Stimulated activated CD8-positive, alpha-beta memory T cell treated with anti-CD3 and anti-CD28 coated beads, Interleukin-7, amount 100 ng/mL, for 48 hours (primary cell): ENCODE data around the gene GSK3B.
"Not testable (repeated sequence)": the region's sequence is repeated elsewhere in the genome, so short reads cannot be mapped to it uniquely, and the experiment has no call there.

Source experiments
- DNase-seq, 2 donors: peaks; one replicate each; pipeline ENCODE4 v3.0.0-alpha.2; 2020; ENCODE audit warnings: low read depth in 1 of 2; ENCODE audit errors: extremely low read depth in 1 of 2

The GSK3B gene

DNA sequence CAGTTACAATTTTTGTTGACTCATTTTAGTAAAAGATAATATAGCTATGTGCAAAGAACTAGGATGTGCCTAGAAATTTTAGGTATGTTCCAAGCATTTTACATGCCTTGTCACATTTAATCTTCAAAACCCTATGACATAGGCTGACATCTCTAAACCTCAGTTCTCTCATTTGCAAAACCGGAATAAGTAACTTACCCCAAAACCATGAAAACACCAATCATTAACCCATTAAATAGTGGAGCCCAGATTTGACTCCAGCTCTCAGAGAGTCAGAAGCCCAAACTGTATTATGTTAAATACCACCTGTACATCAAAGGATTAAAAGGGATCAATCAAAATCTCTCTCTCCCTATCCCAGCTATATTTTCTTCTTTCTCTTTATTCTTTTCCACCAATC is 36.6 kb downstream of the GSK3B start:
- no peak for DNase-seq

DNA sequence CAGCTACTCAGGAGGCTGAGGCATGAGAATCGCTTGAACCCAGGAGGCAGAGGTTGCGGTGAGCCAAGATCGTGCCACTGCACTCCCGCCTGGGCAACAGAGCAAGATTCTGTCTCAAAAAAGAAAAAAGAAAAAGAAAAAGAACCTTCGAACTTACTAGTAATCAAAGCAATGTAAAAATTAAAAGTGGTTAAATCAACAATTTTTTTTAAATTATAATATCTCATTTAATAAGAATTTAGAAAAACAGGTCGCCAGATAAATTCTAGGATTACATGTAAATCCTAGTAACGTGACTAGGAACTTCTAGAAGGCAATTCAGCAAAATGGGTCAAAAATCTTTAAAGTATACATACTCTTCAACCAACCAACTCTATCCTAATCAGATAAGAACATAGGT is 37.2 kb downstream of the GSK3B start:
- no peak for DNase-seq

DNA sequence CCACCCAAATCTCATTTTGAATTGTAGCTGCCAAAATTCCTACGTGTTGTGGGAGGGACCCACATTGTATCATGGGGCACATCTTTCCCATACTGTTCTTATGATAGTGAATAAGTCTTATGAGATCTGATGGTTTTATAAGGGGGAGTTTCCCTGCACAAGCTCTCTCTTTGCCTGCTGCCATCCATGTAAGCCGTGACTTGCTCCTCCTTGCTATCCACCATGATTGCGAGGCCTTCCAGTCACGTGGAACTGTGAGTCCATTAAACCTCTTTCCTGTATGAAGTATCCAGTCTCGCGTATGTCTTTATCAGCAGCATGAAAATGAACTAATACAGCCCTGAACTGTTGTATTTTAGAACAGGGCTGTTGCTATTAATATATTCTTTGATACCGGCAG is 40.6 kb downstream of the GSK3B start:
- not testable (repeated sequence) for DNase-seq

DNA sequence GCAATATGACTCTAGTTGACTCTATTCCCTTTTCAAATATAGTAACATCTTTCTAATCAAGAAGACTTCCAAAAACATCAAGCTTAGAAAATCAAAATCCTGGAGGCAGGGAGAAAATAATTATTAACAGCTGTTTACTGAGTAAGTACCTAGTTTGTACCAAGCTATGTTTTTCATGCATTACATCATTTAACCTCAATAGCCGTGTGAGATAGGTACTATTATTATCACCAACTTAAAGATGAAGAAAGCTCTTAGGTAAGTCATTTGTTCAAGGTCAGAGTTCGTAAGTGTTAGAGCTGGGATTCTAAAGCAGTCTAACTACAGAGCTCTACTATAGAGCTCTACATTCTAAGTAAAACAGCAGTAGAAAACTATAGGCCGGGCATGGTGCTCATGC is 41.6 kb downstream of the GSK3B start:
- DNase-seq, result no peak

GRCh38 chr3:120052225-120052624 is 42.0 kb downstream of the GSK3B start:
- DNase-seq, result no peak

DNA sequence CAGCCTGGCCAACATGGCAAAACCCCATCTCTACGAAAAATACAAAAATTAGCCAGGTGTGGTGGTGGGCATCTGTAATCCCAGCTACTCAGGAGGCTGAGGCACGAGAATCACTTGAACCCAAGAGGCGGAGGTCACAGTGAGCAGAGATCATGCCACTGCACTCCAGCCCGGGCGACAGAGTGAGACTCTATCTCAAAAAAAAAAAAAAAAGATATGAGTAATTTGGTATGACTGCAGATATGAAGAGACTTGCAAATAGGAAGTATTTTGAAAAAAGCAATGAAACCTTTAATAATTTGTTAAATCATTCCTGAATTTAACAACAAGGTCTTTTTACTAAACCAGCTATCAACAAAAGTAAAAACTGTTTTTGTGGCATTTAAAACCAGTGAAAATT is 42.7 kb downstream of the GSK3B start:
- not testable (repeated sequence) for DNase-seq

GRCh38 chr3:120049881-120050539 is 44.2 kb downstream of the GSK3B start:
- no peak for DNase-seq

- DNase-seq, result no peak
Measured at GRCh38 chr3:120049072-120049471, 45.2 kb downstream of the GSK3B start.

GRCh38 chr3:120048355-120049041 is 45.7 kb downstream of the GSK3B start:
- no peak for DNase-seq

DNA sequence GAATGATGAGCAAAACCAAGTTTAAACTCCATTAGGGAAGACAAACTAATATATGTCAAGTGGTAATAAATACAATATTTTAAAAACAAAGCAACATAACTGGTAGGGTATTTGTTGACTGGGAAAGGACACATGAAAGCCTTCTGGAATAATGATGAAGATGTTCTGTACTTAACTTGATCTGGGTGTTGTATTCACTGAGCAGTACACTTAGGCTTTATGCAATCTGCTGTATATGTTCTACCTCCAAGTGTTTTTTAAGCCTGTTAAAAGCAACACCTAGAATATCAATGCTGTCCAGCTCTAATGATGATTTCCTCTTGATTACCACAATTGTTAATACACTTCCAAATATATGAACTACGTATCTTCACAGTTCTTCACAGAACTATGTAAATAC is 46.6 kb downstream of the GSK3B start:
- no peak for DNase-seq

GRCh38 chr3:120040813-120041377 is 53.4 kb downstream of the GSK3B start:
- no peak for DNase-seq

DNA sequence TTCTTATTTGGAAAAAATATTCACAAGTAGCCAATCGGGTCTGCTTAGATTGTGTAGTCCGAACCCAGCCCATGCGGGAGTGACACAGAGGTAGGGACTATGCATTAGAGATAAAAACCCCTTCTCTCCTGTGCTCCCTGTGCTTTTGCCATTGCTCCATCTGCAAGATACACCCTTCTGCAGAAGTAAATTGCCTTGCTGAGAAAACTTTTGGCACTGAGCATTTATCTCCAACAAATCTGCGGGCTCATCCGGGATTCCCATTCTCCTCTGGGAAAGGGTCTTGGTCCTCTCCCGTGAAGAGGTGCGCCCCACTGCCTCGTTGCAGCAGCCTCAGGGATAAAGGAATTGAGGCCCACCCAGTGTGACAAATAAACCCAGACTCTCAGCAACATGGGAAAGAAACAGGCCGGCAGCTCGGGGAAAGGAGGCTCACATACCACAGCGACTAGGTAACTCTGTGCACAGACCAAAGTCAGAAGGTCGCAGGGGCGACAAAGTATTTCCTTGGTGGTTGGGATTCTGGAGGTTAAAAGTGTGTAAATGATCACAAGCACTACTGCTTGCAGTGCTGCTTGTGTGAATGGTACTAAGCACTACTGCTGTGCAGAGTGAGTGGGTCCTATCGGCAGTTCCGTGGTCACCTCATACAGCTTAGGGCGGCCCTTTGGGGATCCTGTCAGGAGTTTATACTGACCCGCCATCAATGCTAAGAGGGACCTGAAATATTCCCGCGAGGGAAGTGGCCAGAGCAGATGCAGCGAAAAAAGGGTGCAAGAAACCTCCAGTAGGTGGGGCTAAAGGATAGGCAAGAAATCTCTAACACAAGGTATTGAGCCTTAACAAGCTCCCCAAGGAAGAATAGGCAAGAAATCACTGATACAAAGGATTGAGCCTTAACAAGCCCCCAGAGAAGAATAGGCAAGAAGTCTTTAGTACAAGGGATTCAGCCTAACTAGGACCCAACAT is 54.3 kb downstream of the GSK3B start:
- DNase-seq, result no peak

DNA sequence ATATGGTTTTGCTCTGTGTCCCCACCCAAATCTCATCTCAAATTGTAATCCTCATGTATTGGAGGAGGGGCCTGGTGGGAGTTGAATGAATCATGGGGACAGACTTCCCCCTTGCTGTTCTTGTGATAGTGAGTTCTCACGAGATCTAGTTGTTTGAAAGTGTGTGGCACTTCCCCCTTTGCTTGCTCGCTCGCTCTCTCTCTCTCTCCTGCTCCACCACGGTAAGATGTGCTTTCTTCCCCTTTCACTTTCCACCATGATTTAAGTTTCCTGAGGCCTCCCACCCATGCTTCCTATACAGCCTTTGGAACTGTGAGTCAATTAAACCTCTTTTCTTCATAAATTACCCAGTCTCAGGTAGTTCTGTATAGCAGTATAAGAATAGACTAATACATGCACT is 60.7 kb downstream of the GSK3B start:
- no peak for DNase-seq

- no peak for DNase-seq
Measured at GRCh38 chr3:120031561-120031960, 62.7 kb downstream of the GSK3B start.

GRCh38 chr3:120029749-120030148 is 64.5 kb downstream of the GSK3B start:
- no peak for DNase-seq

DNA sequence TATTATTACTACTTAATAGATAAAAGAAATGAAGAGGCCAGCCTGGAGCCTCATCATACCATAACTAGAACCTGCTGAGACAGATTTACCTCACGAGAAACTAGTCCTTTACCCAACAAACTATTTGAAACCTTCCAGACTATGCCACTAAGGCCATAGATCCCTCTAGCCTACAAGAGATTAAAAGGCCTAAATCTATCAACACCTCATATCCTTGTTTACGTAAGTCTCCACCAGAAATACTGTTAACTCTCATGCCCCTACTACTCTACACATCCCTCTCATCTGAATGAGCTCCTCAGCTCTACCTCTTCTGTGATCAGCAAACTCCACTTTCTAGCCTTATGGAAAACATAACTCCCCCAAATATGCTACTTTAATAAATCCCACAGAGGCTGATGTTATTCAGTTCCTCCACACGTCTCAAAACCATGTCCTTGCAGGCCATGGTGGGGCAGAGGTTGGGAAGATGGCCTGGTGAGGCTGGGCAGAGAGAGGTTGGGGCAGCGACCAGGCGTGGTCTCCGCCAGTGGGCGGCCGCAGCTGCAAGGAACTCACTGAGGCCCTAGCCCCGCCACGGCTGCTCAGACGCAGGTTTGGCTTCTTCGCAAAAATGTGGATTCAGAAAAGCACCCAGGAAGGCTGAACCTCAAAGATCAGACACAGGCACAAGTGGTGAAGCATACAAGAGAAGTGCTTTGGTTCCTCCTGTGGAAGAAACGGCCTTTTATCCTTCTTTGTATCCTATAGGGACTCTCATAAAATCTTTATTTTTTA is 65.8 kb downstream of the GSK3B start:
- DNase-seq, result no peak

DNA sequence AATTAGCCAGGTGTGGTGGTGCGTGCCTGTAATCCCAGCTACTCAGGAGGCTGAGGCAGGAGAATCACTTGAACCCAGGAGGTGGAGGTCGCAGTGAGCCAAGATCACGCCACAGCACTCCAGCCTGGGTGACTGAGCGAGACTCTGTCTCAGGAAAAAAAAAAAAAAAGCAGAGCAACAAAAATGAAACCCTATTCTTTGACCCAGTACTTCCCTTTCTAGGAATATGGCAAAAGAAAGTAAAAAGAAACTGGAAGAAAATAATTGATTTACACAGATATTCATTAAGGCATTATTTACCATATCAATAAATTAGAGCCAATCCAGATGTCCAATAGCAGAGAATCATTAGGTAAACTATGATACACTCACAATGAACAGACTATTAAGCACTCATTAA is 67.0 kb downstream of the GSK3B start:
- no peak for DNase-seq

DNA sequence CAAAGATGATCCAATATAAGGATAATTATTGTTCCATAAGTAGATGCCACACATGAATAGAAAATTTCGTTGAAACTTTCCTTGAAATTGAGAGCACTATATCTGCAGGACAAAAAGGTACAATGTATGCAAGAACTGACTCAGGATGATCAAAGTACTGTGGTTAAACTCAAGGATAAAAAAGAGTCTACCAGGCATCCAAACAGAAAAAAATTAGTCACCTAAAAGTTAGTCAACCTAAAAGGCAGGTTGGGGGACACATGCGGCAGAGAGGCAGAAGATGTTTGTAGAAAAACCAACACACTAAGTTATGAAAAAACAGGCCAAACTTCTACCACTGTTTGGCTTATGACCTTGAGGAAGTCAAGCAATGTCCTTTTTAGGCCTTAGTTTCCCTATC is 68.7 kb downstream of the GSK3B start:
- no peak for DNase-seq

GRCh38 chr3:120024103-120024502 is 70.1 kb downstream of the GSK3B start:
- DNase-seq, result no peak

GRCh38 chr3:120022729-120023128 is 71.5 kb downstream of the GSK3B start:
- DNase-seq, result no peak

GRCh38 chr3:120021523-120021922 is 72.7 kb downstream of the GSK3B start:
- no peak for DNase-seq
